ENCODE measurements around the gene MIEF2.
A peak's percentile ranks its signal among the peaks of the same experiment; 100 is the strongest.

Gene MIEF2

GRCh38 chr17:18234853-18235380 is 25.5 kb upstream of the MIEF2 start:
- FAIRE-seq = no peak
- no peak for DNase-seq (ENCODE audit: insufficient read length, low spot score)

GRCh38 chr17:18235743-18236256 is 24.7 kb upstream of the MIEF2 start:
- FAIRE-seq = peak; percentile 98
- peak; percentile 88 for DNase-seq (ENCODE audit: insufficient read length, low spot score)

- no peak for FAIRE-seq
- DNase-seq (ENCODE audit: insufficient read length, low spot score) = no peak
Measured at GRCh38 chr17:18236494-18236893, 24.0 kb upstream of the MIEF2 start.

GRCh38 chr17:18237461-18237860 is 23.0 kb upstream of the MIEF2 start:
- FAIRE-seq = peak; percentile 49
- DNase-seq (ENCODE audit: insufficient read length, low spot score) = no peak

- DNase-seq (ENCODE audit: insufficient read length, low spot score) = no peak
- no peak for FAIRE-seq
Measured at GRCh38 chr17:18238299-18238698, 22.2 kb upstream of the MIEF2 start.

- FAIRE-seq = no peak
- no peak for DNase-seq (ENCODE audit: insufficient read length, low spot score)
Measured at GRCh38 chr17:18240449-18240848, 20.0 kb upstream of the MIEF2 start.

- peak; percentile 87 for FAIRE-seq
- no peak for DNase-seq (ENCODE audit: insufficient read length, low spot score)
Measured at GRCh38 chr17:18241229-18241871, 19.1 kb upstream of the MIEF2 start.

GRCh38 chr17:18245038-18245776 is 15.3 kb upstream of the MIEF2 start:
- no peak for DNase-seq (ENCODE audit: insufficient read length, low spot score)
- peak; percentile 69 for FAIRE-seq

GRCh38 chr17:18246109-18246725 is 14.2 kb upstream of the MIEF2 start:
- DNase-seq (ENCODE audit: insufficient read length, low spot score) (no peak), FAIRE-seq (peak; percentile 78)

- no peak for DNase-seq (ENCODE audit: insufficient read length, low spot score)
- FAIRE-seq = peak; percentile 60
Measured at GRCh38 chr17:18246880-18247612, 13.4 kb upstream of the MIEF2 start.

GRCh38 chr17:18247613-18248001 is 12.9 kb upstream of the MIEF2 start:
- DNase-seq (ENCODE audit: insufficient read length, low spot score) (no peak), FAIRE-seq (peak; percentile 33)

GRCh38 chr17:18248300-18248731 is 12.1 kb upstream of the MIEF2 start:
- peak; percentile 96 for FAIRE-seq

GRCh38 chr17:18248811-18249210 is 11.7 kb upstream of the MIEF2 start:
- DNase-seq (ENCODE audit: insufficient read length, low spot score) (no peak), FAIRE-seq (peak; percentile 57)

More at GRCh38 chr17:18248300-18248731, 12.1 kb upstream of the MIEF2 start:
- DNase-seq (ENCODE audit: insufficient read length, low spot score) = peak; percentile 96

- DNase-seq (ENCODE audit: insufficient read length, low spot score) (no peak), FAIRE-seq (peak; percentile 63)
Measured at GRCh38 chr17:18250259-18250658, 10.2 kb upstream of the MIEF2 start.

GRCh38 chr17:18250708-18251107 is 9.8 kb upstream of the MIEF2 start:
- FAIRE-seq (no peak), DNase-seq (ENCODE audit: insufficient read length, low spot score) (no peak)

- DNase-seq (ENCODE audit: insufficient read length, low spot score) = no peak
- FAIRE-seq = peak; percentile 52
Measured at GRCh38 chr17:18251204-18251603, 9.3 kb upstream of the MIEF2 start.

GRCh38 chr17:18252160-18252559 is 8.3 kb upstream of the MIEF2 start:
- DNase-seq (ENCODE audit: insufficient read length, low spot score) (no peak), FAIRE-seq (no peak)

GRCh38 chr17:18253187-18253884 is 7.1 kb upstream of the MIEF2 start:
- peak; percentile 48 for FAIRE-seq

GRCh38 chr17:18253947-18254821 is 6.3 kb upstream of the MIEF2 start:
- DNase-seq (ENCODE audit: insufficient read length, low spot score) = no peak
- FAIRE-seq = peak; percentile 49

More at GRCh38 chr17:18253187-18253884, 7.1 kb upstream of the MIEF2 start:
- DNase-seq (ENCODE audit: insufficient read length, low spot score) = no peak

Data from HTR-8/SVneo (cell line).